A204.1 (cell line): ENCODE data around the gene PDE9A.

Source experiments
- FAIRE-seq: peaks from 2 replicates; lab custom pipeline; 2012; peaks lifted over from hg19 to GRCh38; lab: Jason Lieb, UNC

Gene PDE9A

DNA sequence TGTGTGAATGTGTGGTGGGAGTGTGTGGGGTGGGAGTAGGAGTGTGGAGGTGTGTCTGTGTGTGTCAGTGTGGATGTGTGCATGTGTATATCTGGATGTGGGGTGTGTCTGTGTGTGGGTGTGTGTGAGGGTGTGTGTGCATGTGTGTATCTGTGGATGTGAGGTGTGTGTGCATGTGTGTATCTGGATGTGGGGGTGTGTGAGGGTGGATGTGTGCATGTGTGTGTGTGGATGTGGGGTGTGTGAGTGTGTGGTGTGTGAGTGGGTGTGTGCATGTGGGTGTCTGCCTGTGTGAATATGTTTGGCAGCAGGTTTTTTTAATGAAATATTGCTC, 106.1 kb downstream of the PDE9A start:
- FAIRE-seq, result no peak

GRCh38 chr21:42760361-42760950, 107.0 kb downstream of the PDE9A start:
- no peak for FAIRE-seq

DNA sequence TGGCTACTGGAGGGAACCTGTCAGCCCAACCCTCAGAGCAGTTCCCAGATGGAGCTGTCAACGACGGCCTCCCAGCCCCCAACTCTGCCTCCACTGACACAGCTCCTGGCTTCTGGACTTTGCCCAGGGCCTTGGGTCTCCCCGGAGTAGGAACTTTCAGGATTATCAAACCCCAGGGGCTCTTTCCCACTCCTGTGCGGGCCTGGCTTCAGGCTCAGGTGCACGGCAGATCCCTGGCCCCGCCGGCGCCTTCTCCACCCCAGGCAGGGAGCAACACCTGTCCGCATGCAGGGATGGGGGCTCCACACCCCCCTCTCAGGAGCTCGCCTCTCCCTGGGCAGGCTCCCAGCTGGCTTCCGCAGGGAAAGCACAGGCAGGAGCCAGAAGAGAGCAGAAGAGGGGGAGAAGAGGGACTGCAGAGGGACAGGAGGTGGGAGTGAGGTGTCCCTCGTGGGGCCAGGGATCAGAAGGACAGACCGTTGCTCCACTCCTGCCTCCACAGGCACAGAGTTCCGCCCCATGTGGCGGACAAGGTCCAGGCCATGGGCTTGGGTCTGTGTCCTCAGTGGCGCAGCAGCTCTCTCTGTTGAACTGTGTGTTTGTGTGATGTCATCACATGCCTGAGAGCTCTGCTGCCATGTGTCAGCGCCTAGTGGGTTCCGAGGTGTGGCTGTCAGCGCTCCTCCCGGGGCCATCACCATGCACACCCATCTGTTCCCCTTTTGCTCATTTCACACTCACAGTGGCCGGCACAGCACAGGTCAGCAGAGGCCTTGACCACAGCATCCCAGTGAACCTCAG, 107.7 kb downstream of the PDE9A start:
- FAIRE-seq, result no peak

- FAIRE-seq, result no peak
Measured at GRCh38 chr21:42761776-42762335, 108.4 kb downstream of the PDE9A start.

DNA sequence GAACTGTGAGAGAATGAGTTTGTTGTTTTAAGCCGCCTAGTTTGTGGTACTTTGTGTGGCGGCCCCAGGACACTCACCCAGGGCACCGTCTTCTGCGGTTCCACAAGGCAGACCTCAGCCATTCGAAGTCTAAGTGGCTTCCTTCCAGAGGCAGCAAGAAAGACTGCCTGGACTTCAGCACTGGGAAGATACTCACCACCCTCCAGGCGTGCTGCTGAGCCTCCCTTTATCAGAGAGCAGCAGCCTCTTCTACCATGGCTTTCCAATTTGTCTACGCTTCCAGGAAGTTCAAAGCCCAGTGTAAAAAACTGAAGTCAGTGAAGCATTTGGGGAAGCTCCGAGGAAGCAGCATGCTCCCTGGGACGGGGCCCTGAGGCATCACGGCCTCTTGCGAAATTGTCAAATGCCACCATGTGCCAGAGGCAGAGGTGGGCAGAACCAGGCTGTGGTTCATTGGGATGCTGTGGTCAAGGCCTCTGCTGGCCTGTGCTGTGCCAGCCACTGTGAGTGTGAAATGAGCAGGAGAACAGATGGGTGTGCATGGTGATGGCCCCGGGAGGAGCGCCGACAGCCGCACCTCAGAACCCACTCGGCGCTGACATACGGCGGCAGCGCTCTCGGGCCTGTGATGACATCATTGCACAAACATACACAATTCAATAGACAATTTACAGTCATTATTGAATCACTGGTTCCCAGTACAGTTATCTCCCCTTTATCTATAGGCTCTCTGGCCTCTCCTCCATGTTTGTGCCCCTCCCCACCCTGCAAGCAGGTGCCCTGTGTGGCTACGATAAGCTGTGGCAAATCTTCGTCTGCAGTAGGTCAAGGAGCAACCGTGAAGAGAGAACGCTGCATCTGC, 110.4 kb downstream of the PDE9A start:
- no peak for FAIRE-seq

GRCh38 chr21:42764443-42764760, 111.0 kb downstream of the PDE9A start:
- no peak for FAIRE-seq

- FAIRE-seq, result no peak
Measured at GRCh38 chr21:42764883-42765282, 111.5 kb downstream of the PDE9A start.

- no peak for FAIRE-seq
Measured at GRCh38 chr21:42765656-42766055, 112.2 kb downstream of the PDE9A start.

GRCh38 chr21:42766739-42767560, 113.5 kb downstream of the PDE9A start:
- no peak for FAIRE-seq

DNA sequence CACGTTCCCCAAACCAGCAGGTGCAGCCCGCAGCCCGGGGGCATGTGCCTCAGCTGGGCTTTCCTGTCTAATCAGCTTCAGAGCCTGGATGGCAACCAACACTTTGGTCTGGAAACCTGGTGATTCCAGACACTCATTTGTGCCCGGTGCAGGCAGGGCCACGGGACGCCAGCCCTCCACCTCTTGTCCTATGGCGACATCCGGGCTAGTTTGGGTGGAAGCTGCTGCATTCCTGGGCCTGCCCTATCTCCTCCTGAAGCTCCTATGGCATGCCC, 114.1 kb downstream of the PDE9A start:
- no peak for FAIRE-seq

DNA sequence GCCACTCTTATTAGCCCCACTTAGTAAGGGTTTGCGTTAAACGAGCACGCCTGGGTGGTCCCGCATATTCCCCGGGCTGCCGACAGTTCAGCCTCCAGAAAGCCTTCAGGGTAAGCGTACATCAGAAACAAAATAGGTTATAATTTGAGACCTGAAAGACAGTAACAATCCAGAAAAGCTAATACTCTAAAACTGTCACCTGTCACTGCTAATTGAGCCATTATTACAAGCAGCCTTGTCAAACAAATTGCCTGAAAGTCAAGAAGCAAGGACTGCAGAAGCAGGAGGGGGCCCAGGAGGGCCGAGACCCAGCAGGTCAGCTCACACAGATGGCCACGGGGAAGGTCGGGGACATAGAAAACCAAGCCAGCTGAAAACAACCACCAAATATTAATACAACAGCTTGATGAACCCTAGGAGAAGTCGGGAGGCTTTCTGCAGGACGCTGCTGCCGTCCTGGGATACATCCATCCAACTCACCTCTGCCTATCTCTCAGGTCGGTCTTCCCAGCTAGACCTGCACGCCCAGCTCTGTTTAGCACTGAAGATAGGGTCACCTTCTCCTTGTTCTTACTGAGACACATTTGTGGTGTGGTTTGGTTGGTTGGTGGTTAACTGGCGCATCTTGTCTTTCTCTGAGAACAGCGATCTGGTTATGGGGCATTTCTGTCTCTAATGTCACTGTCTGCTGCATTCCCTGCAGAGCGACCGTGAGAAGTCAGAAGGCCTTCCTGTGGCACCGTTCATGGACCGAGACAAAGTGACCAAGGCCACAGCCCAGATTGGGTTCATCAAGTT, 115.1 kb downstream of the PDE9A start:
- no peak for FAIRE-seq

GRCh38 chr21:42769183-42769819, 115.9 kb downstream of the PDE9A start:
- FAIRE-seq, result no peak

GRCh38 chr21:42769820-42770716, 116.6 kb downstream of the PDE9A start:
- FAIRE-seq, result no peak

- no peak for FAIRE-seq
Measured at GRCh38 chr21:42770717-42771502, 117.5 kb downstream of the PDE9A start.

DNA sequence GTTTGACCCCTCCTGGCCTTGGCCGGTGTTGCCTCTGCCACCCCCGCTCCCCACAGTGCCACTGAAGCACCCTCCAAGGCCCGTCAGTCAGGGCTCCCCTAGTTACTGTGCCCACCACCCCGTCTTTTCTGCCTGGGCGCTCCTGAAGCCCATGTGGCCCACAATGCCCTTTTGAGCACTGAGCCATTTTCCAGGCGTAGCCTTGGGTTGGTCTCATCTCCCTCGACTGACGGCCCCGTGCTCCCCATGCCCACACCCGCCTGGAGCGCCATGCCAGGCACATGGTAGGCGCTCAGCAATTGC, 118.0 kb downstream of the PDE9A start:
- FAIRE-seq, result no peak

DNA sequence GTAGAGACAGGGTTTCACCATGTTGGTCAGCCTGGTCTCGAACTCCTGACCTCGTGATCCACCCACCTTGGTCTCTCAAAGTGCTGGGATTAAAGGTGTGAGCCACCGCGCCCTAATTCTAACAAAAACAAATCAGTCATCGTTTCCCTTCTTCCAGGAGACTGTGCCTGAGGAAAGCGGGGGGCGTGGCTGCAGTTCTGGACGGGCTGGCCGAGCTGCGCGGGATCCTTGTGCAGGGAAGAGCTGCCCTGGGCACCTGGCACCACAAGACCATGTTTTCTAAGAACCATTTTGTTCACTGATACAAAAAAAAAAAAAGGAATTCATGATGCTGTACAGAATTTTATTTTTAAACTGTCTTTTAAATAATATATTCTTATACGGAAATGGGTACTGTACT, 121.7 kb downstream of the PDE9A start:
- FAIRE-seq, result no peak

DNA sequence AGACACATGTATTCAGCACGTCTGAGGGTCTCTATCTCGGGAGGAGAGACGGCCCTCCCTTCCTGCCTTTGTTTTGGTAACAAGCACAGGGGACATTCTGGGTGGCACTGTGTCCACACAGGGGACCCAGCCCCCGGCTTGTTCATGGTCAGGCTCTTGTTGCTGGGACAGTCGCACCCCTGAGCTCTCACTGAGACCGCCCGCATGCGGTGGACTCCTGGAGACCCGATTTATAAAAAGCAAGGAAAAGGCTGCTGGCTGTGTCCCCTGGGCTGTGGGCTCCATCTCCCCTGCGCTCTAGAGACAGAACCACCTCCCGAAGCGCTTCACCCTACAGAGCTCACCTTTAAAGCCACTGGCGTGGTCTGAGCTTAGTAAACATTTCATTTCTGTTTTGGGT, 122.5 kb downstream of the PDE9A start:
- FAIRE-seq, result no peak

GRCh38 chr21:42777064-42777756, 123.8 kb downstream of the PDE9A start:
- no peak for FAIRE-seq
